NK-92 (cell line): ENCODE results near the gene OR1L8.
"Not testable (repeated sequence)": the region's sequence is repeated elsewhere in the genome, so short reads cannot be mapped to it uniquely, and the experiment has no call there.

Experiments used
- DNase-seq: peaks from one replicate; lab custom pipeline; 2025; ENCODE audit not compliant: unreplicated experiment; lab: John Stamatoyannopoulos, UW

Gene OR1L8, protein sequence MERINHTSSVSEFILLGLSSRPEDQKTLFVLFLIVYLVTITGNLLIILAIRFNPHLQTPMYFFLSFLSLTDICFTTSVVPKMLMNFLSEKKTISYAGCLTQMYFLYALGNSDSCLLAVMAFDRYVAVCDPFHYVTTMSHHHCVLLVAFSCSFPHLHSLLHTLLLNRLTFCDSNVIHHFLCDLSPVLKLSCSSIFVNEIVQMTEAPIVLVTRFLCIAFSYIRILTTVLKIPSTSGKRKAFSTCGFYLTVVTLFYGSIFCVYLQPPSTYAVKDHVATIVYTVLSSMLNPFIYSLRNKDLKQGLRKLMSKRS

GRCh38 chr9:122583284-122583683 lies at the start of gene OR1L8:
Gene OR1L8, minus strand, starts transcription at chr9:122583384. Its CDS starts 14,907 bp downstream, at chr9:122568477.
- DNase-seq, result not testable (repeated sequence)

DNA sequence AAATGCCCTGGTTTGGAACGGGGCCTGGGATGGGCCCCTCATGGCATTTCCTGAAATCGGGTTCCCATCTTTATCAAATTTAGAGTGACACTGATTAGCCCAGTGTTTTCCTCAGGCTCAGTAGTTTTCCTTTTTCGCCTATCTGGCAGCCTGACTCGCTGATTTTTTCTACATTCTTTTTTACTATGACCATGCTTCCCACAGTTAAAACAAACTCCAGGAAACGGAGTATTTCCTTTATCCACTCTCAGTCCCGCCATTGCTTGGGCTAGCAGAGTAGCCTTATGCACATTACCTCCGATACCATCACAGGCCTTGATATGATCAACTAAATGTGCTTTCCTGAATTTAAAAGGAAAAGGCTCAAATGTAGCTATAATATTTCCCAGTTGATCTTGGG lies 36.8 kb upstream of the OR1L8 start:
- no peak for DNase-seq

DNA sequence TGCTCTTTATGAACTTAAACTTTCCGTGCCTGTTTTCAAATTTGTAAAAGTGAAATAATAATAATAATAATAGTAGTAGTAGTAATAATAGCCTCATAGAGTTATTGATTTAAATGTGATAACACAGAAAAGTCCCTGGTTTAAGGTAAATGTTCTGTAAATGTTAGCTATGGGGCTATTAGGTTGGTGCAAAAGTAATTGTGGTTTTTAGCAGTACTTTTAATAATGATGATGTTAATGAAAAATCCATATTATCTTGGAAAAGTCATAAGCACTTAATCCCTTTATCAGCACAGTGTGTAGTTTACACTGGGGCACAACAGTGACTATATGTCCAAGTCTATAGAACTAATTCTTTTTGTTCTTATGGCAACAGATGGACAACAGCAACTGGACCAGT lies 31.2 kb upstream of the OR1L8 start, which contains the start of gene OR1Q1:
Gene OR1Q1 (plus strand): TSS at position 377 of the 400 bp plus-strand sequence. CDS start 0 bp downstream, at position 377.
- no peak for DNase-seq

DNA sequence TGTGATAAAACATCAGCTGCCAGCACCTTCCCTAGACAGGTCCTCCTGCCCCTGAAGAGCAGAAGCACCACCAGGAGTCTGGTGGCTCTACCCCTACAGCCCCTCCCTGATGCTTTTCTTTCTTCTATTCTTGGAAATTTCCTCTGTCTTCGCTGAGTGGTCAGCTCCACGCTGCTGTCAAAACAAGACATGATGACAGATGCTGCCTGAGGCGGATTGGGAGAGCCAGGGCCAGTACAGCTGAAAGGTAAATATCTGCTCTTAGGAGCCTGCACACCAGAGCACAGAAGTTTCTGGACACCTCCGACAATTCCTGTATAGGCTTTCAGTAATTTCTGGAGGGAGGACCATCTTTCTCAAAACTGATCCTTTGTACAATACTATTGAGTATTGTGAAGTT lies 26.6 kb upstream of the OR1L8 start:
- no peak for DNase-seq

- no peak for DNase-seq
These were observed 23.4 kb upstream of the OR1L8 start for GRCh38 chr9:122606587-122606986.

DNA sequence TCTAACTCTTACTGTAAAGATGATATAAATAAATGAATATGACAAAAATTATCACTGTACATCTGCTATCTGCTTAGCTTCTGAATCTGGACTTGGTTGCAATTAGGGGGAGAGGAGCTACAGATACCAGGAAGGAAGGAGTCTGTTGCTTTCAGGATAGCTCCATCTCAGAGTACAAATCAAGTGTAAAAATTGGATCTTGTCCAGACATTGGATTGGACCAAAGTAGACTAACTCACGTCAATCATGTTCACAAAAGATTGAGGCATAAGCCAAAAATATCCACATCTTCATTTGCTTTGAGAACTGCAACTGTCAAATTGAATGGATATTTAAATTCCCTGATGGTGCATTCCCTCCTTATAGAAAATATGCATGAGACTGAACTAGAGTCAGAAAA lies 22.5 kb upstream of the OR1L8 start:
- DNase-seq, result no peak

DNA sequence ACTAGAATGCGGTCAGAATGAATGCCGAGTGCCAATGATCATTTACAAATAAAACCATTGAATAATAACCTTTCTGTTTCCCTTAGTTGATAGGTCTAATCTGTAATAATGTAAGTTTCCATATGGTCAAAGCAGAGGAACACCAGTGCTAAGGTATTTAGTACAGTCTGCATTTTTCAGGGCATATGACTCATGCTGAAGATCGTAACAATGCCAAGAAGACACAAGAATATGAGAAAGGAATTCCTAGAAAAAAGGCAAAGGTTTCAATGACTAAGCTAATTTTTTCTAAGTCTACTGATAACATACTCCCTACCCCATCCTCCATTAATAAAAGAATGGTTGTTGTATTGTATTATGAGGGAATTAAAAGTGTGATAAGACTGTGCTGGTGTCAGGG lies 2.8 kb downstream of the OR1L8 start:
- no peak for DNase-seq

DNA sequence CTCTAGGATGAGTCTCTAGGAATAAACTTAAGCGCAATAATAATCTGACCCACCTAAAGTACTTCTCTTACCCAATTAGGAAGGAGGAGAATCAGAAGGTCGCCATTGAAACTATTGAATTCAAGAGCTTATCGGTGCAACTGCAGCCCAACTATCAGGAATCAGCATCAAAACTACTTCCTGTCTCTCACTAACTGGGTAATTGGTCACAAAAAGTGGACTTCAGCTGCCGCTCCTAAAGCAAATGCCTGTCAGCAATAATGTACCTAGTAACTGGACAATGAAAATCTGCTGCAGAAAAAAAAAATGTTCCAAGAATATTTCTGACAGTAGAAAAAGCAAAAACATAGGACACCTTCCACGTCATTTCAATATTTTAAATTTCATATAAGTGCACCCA lies 3.3 kb downstream of the OR1L8 start:
- no peak for DNase-seq

- no peak for DNase-seq
These were observed 10.7 kb downstream of the OR1L8 start for GRCh38 chr9:122572456-122572855.

GRCh38 chr9:122567901-122568300 lies 15.3 kb downstream of the OR1L8 start:
- DNase-seq, result no peak

DNA sequence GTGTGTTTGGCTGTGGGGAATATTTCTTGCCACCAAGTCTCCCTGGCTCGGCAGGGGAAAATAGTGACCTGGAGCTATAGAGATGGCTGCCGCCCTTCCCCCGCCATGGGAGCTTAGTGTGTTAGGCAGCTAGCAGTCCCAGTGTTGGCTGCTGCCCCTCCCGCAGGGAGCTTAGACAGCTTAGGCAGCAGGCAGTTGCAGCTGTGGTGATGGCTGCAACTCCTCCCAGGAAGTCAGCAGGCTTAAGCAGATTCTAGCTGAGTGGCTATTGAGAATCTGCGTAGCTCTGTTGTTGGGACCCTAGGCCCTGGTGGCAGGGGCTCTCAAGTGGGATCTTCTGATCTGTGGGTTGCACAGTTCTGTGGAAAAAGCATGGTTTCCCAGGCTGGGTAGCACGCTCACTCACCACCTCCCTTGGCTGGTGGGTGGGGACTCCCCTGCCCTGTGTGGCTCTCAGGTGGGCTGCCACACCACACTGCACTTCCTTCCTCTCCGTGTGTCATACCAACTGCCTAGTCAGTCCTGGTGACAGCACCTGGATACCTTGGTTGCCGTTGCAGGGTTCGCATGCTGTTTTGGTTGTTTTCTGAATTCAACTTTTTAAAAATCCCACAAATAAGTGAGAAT lies 20.9 kb downstream of the OR1L8 start:
- DNase-seq, result no peak

GRCh38 chr9:122561446-122561845 lies 21.7 kb downstream of the OR1L8 start:
- no peak for DNase-seq

DNA sequence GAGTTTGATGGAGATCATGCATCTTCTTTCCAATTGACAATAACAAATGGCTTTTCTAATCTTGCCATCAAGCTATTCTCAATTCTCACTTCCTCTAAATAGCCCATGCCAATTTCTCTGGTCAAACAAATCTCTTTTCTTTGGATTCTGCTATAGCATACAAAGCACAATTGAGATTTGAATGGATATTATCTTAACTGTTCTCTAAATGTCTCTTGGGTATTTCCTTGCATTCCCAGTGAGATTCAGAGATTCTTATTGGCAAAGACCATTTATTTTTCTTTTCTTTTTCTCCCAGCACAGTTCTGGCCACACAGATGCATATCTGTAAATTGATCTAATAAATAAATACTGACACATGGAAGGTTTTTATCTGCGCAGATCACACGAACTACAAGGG lies 30.4 kb downstream of the OR1L8 start, which contains the start of gene OR1N2:
Gene OR1N2 (plus strand): TSS at position 301 of the 400 bp plus-strand sequence. CDS start 100 bp downstream, outside the sequence.
- no peak for DNase-seq

DNA sequence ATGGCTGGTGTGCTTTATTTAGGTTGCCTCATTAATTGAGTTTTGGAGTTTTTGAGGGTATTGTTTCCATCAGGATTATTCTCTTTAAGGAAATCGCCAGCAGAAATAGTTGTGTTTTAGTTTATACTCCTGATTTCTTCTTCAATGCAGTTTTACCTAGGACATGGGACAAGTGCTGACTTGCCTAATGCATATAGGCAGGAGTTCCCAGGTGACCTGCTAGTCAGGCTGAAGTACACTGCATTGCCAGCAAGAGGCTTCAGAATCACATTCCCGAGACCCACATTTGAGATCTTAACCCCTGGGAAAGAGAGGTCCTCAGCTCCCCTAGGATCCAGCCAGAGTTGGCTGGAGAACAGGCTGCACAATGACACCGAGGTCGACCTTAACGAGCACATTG lies 31.8 kb downstream of the OR1L8 start:
- DNase-seq, result no peak

DNA sequence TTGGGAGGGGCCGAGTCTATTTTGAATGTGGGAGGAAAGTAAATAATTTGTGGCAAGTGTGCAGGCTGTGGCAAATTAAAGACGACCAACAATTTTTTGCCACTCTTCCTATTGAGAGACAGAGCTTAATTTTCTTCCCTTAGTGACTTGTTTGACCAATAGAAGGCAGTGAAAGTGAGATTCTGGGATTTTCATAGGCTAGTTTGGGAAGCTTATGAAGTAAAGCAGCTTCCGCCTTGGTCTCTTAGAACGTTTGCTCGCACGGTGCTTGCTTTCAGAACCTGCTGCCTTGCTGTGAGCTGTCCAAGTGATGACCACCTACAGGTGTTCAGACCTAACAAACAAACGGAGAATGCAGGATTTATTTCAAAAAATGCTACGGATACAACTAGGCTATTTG lies 37.0 kb downstream of the OR1L8 start:
- DNase-seq, result no peak

GRCh38 chr9:122538757-122539156 lies 44.4 kb downstream of the OR1L8 start:
- DNase-seq, result no peak

DNA sequence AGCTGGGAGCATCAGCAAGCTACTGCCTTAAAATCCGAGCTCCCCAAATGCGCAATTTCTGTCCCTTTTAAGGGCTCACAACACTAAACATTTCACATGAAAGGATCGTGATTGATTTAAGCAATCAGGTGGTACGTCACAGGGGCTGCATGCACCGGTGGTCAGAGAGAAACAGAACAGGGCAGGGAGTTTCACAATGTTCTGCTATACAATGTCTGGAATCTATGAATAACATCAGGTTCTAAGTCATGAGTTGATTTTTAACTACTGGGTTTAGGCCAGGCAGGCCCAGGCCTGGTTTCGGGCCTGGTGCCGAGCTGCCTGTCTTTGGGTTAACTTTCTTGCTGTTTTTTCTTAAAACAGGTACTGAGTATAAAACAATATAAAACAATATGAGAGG lies 46.1 kb downstream of the OR1L8 start:
- DNase-seq, result not testable (repeated sequence)

DNA sequence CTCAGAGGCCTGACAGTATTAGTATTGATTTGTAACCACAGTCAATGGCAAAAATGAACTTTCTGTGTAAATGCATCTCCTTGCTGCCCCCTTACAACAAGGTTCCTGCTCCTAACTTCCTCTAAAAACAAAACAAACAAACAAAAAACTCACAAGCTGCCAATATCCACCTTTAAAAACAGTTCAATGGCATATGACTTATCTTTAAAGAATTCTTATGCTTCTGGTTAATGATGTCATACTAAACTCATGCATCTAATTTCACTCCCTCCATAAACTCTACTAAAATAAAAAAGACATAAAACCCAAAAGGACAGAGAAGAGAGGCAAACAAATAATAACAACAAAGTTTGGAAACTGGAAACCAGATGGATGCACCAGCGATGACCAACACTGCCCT lies 47.0 kb downstream of the OR1L8 start:
- no peak for DNase-seq

DNA sequence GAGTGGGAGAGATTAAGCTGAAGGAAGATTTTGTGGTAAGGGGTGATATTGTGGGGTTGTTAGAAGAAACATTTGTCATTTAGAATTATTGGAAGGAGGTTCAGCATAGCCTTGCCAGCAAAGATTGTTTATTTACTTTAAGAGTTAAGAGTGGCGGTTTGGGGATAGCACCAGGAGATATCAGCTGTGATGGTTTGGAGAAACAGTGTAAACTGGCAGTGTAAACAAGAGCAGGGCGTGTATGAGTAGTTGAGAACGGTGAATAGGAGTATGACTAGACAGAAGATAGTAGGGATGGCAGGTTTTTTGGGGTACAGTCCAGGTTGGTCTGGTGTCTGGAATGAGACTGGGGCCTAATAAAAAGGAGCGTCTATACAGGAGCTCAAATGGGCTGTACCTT lies 52.0 kb downstream of the OR1L8 start:
- not testable (repeated sequence) for DNase-seq

DNA sequence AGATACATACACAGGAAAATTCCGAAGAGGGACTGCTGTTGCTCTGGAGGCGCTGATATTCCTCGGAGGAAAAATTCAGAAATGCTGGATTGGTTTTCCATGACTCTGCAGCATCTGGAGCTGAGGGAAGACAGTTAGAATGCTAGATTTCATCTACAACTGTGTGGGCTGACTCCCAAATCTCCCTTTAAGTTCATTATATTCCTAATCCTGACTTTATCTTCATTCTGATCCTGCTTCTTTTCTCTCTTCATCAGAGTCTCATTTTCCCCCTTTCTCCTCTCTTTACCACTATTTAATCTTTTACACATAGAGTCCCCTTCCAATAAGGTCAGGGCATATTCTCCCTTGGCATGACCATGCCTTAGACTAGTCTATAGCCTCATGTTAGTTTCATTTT lies 56.0 kb downstream of the OR1L8 start, which contains the start of gene OR1N1:
Gene OR1N1 (minus strand): TSS at position 101 of the 400 bp plus-strand sequence. CDS start 0 bp downstream, at position 101.
- DNase-seq, result no peak

GRCh38 chr9:122526602-122527001 lies 56.6 kb downstream of the OR1L8 start:
- no peak for DNase-seq

- no peak for DNase-seq
These were observed 63.8 kb downstream of the OR1L8 start for GRCh38 chr9:122519376-122519775.
